ENCODE measurements around the gene MDGA2.

DNA sequence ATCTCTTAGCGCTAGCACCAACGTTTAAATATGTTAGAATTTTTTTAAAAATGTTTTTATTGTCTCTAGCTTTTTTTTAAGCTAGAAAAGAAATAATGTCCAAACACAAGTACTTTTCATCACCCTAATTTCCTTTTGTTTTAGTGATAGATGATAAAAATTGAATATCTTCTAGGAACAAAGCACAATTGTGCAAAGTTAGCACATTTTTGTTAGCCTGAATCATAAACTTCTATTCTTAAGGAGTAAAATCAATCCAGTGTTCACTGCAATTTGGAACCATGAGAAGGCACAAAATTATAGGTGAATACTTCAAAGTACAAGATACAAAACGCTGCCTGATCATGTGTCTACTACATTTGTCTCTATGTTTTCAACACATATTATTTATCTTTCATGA lies 615.4 kb downstream of the MDGA2 start:
- TF ChIP-seq, protein P1, sequence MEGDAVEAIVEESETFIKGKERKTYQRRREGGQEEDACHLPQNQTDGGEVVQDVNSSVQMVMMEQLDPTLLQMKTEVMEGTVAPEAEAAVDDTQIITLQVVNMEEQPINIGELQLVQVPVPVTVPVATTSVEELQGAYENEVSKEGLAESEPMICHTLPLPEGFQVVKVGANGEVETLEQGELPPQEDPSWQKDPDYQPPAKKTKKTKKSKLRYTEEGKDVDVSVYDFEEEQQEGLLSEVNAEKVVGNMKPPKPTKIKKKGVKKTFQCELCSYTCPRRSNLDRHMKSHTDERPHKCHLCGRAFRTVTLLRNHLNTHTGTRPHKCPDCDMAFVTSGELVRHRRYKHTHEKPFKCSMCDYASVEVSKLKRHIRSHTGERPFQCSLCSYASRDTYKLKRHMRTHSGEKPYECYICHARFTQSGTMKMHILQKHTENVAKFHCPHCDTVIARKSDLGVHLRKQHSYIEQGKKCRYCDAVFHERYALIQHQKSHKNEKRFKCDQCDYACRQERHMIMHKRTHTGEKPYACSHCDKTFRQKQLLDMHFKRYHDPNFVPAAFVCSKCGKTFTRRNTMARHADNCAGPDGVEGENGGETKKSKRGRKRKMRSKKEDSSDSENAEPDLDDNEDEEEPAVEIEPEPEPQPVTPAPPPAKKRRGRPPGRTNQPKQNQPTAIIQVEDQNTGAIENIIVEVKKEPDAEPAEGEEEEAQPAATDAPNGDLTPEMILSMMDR (conservative IDR thresholded peaks at IDR 0.05 in 1 of 2, IDR thresholded peaks at IDR 0.05 in 1 of 2; ENCODE audit: low read depth in 1 of 2, low read length in 2 of 2), result no peak
- TF ChIP-seq EZH2 (IDR thresholded peaks at IDR 0.05; ENCODE audit: low read length, missing control alignments), result no peak
